Inflammatory macrophage (primary cell): Measurements from ENCODE around the gene MAP2.

Experiments used
- DNase-seq, 2 donors: peaks; one replicate each; pipeline ENCODE4 v3.0.0-alpha.2; 2020 to 2022

Gene MAP2

GRCh38 chr2:209425471-209426071 is 1.7 kb downstream of the MAP2 start:
- peak; percentile 18 to 29 for DNase-seq

- DNase-seq = no peak
These were observed 2.6 kb downstream of the MAP2 start for GRCh38 chr2:209426432-209426831.

- DNase-seq = no peak
These were observed 7.9 kb downstream of the MAP2 start for GRCh38 chr2:209431701-209432100.

GRCh38 chr2:209441541-209441940 is 17.7 kb downstream of the MAP2 start:
- DNase-seq = peak; percentile 33 to 42

GRCh38 chr2:209442939-209443338 is 19.1 kb downstream of the MAP2 start:
- no peak for DNase-seq

- DNase-seq = no peak
These were observed 21.6 kb downstream of the MAP2 start for GRCh38 chr2:209445485-209445884.

GRCh38 chr2:209451209-209451834 is 27.5 kb downstream of the MAP2 start:
- DNase-seq = no peak

GRCh38 chr2:209456489-209456888 is 32.6 kb downstream of the MAP2 start:
- DNase-seq = no peak

GRCh38 chr2:209458008-209458979 is 34.4 kb downstream of the MAP2 start:
- DNase-seq = no peak

GRCh38 chr2:209459359-209459758 is 35.5 kb downstream of the MAP2 start:
- no peak for DNase-seq

GRCh38 chr2:209460151-209460761 is 36.4 kb downstream of the MAP2 start:
- no peak for DNase-seq

GRCh38 chr2:209463226-209463625 is 39.4 kb downstream of the MAP2 start:
- DNase-seq = no peak

GRCh38 chr2:209463835-209464234 is 40.0 kb downstream of the MAP2 start:
- no peak for DNase-seq

GRCh38 chr2:209468846-209469245 is 45.0 kb downstream of the MAP2 start:
- no peak for DNase-seq

- DNase-seq = no peak
These were observed 45.6 kb downstream of the MAP2 start for GRCh38 chr2:209469481-209469880.

GRCh38 chr2:209470466-209470865 is 46.6 kb downstream of the MAP2 start:
- DNase-seq = no peak

- DNase-seq = no peak
These were observed 47.2 kb downstream of the MAP2 start for GRCh38 chr2:209471037-209471436.

GRCh38 chr2:209472112-209472832 is 48.4 kb downstream of the MAP2 start:
- DNase-seq = peak in 1 of 2 donors; percentile 22

GRCh38 chr2:209472871-209473270 is 49.0 kb downstream of the MAP2 start:
- no peak for DNase-seq

GRCh38 chr2:209473930-209474419 is 50.1 kb downstream of the MAP2 start:
- DNase-seq = no peak

- no peak for DNase-seq
These were observed 51.1 kb downstream of the MAP2 start for GRCh38 chr2:209474960-209475359.
